Measurements from ENCODE around the gene CLTCL1.
"Not testable (repeated sequence)": the region's sequence is repeated elsewhere in the genome, so short reads cannot be mapped to it uniquely, and the experiment has no call there.

Gene CLTCL1

DNA sequence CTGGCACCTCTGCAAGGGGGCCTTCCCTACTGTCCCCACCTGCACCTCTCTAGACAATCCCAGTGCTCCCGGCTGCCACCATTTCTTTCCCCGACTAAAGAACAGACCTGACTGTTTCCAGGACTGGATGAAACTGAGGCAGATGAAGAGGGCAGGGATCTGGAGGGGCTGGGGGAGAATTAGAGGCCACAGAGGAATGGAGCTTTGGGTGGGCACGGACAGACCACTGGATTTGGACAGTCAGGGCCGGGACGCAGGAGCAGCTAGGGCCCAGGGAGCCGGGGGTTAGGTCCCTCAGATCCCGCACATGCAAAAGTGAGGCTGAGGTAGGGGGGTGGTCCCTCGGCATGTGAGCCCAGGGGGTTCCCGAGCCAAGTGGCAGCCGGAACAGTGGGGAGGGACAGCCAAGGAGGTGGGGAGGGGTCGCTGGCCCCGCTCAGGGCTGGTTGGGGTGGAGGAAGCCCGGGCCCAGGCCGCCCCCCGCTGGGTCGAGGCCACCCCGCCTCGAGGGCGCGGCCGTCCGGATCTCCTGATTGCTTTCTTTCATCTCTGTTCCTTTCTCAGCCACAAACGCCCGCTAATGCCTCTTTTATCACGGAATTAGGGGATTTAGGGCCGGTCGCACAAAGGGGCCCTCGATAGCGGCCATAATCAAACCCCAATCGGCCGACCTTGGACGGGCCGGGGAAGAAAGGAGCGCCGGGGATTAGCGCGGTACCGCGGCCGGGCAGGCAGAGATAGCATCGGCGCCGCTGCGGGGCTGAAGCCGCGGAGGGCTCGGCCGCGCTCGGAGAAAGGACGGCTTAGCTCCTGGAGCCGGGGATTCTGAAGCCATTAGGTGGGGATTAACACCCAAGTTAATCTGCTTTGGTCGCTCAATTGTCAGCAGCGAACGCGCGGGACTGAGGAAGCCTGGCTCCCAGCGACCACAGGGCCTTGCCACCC, 122.2 kb downstream of the CLTCL1 start:
- no peak for DNase-seq
- Mint-ChIP-seq H3K4me1 (peaks cover 32% of the 10 kb centered on the region), H3K36me3 (ENCODE audit: low read depth) (no peaks in the 10 kb centered on the region), H3K27ac (no peak overlapping the region), H3K27me3 (ENCODE audit: low read depth, poor library complexity) (peaks cover 72% of the 10 kb centered on the region), H3K9me3 (peaks cover 7% of the 10 kb centered on the region), H3K4me3 (peak overlapping the region; percentile 69)
- no peak for TF ChIP-seq CTCF (IDR thresholded peaks at IDR 0.05)

DNA sequence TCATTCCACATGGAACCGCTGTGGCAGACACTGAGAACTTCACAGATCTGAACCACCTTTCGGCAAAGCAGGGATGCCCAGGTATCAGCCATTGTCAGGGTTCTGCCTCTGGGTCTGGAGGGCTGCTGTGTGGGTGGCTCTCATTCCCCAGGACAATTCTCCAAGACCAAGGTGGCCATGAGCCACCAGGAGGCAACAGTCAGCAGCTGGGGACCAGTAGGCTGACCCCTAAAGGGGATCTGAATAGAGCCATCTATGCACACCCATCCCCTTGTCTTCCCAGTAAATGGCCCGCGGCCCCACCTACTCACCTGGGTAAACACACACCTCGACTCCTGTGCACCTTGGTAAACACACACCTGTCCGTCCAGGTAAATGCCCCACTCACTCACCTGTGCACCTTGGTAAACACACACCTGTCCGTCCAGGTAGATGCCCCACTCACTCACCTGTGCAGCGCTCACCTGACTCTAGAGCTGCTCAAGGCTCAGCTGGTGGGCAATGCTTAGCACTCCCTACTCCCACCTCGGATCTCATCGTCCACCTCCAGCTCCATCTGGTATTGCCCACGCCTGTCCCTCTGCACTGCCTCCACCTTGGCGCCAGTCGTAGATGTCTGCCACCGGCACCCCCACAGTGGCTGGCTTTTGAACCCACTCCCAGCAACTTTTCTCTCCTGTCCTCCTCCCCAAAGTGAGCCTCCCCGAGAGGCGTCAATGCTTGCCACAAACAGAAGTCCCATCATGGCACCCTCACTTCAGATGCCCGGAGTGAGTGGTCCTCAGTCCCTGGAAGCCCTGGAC, 123.2 kb downstream of the CLTCL1 start:
- no peak for TF ChIP-seq CTCF (IDR thresholded peaks at IDR 0.05)
- Mint-ChIP-seq H3K4me1 (peaks cover 26% of the 10 kb centered on the region), H3K27ac (no peak overlapping the region), H3K27me3 (ENCODE audit: low read depth, poor library complexity) (peaks cover 73% of the 10 kb centered on the region), H3K36me3 (ENCODE audit: low read depth) (no peaks in the 10 kb centered on the region), H3K4me3 (no peak overlapping the region), H3K9me3 (peaks cover 7% of the 10 kb centered on the region)
- no peak for DNase-seq

- no peak overlapping the region for H3K4me3 Mint-ChIP-seq
- no peak for DNase-seq
- H3K27me3 Mint-ChIP-seq (ENCODE audit: low read depth, poor library complexity) = peaks cover 80% of the 10 kb centered on the region
- H3K9me3 Mint-ChIP-seq = peaks cover 7% of the 10 kb centered on the region
- no peak overlapping the region for H3K27ac Mint-ChIP-seq
- no peak for TF ChIP-seq CTCF (IDR thresholded peaks at IDR 0.05)
- H3K36me3 Mint-ChIP-seq (ENCODE audit: low read depth) = no peaks in the 10 kb centered on the region
- peaks cover 16% of the 10 kb centered on the region for H3K4me1 Mint-ChIP-seq
Observed at GRCh38 chr22:19167106-19167869, 124.2 kb downstream of the CLTCL1 start.

DNA sequence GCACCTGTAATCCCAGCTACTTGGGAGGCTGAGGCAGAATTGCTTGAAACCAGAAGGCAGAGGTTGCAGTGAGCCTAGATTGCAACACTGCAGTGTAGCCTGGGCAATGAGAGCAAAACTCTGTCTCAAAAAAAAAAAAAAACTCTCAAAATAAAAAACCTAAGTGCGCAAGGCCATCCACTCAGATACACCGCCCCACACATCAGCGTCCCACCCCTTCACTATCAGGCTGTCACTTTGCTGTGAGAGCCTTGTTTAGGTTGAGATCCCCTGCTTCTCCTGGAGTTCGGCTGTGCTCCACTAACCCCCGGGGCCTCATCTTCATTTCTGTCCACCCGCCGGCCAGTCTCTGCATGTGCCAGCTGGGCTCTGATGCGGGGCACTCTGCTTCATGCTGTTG, 125.1 kb downstream of the CLTCL1 start:
- no peak overlapping the region for H3K4me3 Mint-ChIP-seq

GRCh38 chr22:19164425-19164824, 127.1 kb downstream of the CLTCL1 start:
- no peak for TF ChIP-seq CTCF (IDR thresholded peaks at IDR 0.05)
- peaks cover 82% of the 10 kb centered on the region for H3K27me3 Mint-ChIP-seq (ENCODE audit: low read depth, poor library complexity)
- no peaks in the 10 kb centered on the region for H3K36me3 Mint-ChIP-seq (ENCODE audit: low read depth)
- peaks cover 4% of the 10 kb centered on the region for H3K4me1 Mint-ChIP-seq
- H3K4me3 Mint-ChIP-seq = no peak overlapping the region
- no peak for DNase-seq
- no peak overlapping the region for H3K27ac Mint-ChIP-seq
- H3K9me3 Mint-ChIP-seq = peaks cover 7% of the 10 kb centered on the region

More for the DNA sequence above, 125.1 kb downstream of the CLTCL1 start:
- Mint-ChIP-seq H3K27me3 (ENCODE audit: low read depth, poor library complexity) (peaks cover 83% of the 10 kb centered on the region), H3K36me3 (ENCODE audit: low read depth) (no peaks in the 10 kb centered on the region), H3K4me1 (peaks cover 12% of the 10 kb centered on the region), H3K9me3 (peaks cover 7% of the 10 kb centered on the region), H3K27ac (no peak overlapping the region)
- no peak for TF ChIP-seq CTCF (IDR thresholded peaks at IDR 0.05)
- no peak for DNase-seq

- H3K9me3 Mint-ChIP-seq; H3K4me3 Mint-ChIP-seq; H3K36me3 Mint-ChIP-seq (ENCODE audit: low read depth); H3K27ac Mint-ChIP-seq; DNase-seq; H3K4me1 Mint-ChIP-seq: not testable (repeated sequence)
- H3K27me3 Mint-ChIP-seq (ENCODE audit: low read depth, poor library complexity) = peaks cover 84% of the 10 kb centered on the region
Observed at GRCh38 chr22:19158649-19159048, 132.9 kb downstream of the CLTCL1 start.

- H3K27ac Mint-ChIP-seq; H3K36me3 Mint-ChIP-seq (ENCODE audit: low read depth); H3K4me3 Mint-ChIP-seq; H3K4me1 Mint-ChIP-seq; DNase-seq: not testable (repeated sequence)
- Mint-ChIP-seq H3K27me3 (ENCODE audit: low read depth, poor library complexity) (peaks cover 96% of the 10 kb centered on the region), H3K9me3 (peaks cover 20% of the 10 kb centered on the region)
Observed at GRCh38 chr22:19156109-19156508, 135.4 kb downstream of the CLTCL1 start.
